Activated CD4-positive, alpha-beta T cell treated with anti-CD3 and anti-CD28 coated beads for 24 hours (primary cell): Measurements from ENCODE around the gene MYH14.

Experiments used
- DNase-seq, 2 donors: peaks; one replicate each; pipeline ENCODE4 v3.0.0-alpha.2; 2020; ENCODE audit warnings: low read depth in 2 of 2

MYH14 gene

GRCh38 chr19:50261446-50261970 lies 58.1 kb downstream of the MYH14 start:
- no peak for DNase-seq

- DNase-seq, result no peak
Observed at GRCh38 chr19:50263176-50263575, 59.8 kb downstream of the MYH14 start.

GRCh38 chr19:50264483-50265186 lies 61.2 kb downstream of the MYH14 start:
- DNase-seq, result no peak

DNA sequence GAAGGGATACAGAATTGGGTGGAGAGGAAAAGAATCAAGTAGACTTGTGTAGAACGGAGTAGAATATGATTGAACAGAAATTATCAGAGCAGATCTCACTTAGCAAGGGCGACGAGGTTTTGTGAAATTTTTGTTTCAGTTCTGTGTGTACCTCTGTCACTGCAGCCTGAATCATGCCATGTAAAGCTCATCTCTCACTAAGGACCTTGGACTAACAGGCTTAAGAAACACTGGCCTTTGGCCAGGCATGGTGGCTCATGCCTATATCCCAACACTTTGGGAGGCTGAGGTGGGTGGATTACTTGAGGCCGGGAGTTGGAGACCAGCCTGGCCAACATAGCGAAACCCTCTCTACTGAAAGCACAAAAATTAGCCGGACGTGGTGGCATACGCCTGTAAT lies 62.6 kb downstream of the MYH14 start:
- no peak for DNase-seq

DNA sequence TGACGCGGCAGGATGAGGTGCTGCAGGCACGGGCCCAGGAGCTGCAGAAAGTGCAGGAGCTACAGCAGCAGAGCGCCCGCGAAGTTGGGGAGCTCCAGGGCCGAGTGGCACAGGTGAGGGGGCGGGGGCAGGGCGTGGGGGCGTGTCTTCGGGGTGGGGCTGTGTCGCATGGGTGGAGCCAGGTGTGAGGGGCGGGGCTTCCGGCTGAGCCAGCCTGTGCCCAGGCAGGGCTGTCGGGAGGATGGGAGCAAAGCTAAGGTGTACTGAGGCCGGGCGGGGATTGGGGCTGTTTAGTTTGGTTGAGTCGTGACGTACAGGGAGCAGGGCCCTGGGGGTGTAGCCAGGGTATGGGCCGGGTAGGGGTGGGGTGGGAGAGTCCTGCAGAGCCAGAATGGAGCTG lies 63.5 kb downstream of the MYH14 start:
- peak in 1 of 2 donors; percentile 39 for DNase-seq

GRCh38 chr19:50268041-50268440 lies 64.6 kb downstream of the MYH14 start:
- no peak for DNase-seq

- DNase-seq, result no peak
Observed at GRCh38 chr19:50268501-50268900, 65.1 kb downstream of the MYH14 start.

- DNase-seq, result no peak
Observed at GRCh38 chr19:50269653-50270052, 66.2 kb downstream of the MYH14 start.

DNA sequence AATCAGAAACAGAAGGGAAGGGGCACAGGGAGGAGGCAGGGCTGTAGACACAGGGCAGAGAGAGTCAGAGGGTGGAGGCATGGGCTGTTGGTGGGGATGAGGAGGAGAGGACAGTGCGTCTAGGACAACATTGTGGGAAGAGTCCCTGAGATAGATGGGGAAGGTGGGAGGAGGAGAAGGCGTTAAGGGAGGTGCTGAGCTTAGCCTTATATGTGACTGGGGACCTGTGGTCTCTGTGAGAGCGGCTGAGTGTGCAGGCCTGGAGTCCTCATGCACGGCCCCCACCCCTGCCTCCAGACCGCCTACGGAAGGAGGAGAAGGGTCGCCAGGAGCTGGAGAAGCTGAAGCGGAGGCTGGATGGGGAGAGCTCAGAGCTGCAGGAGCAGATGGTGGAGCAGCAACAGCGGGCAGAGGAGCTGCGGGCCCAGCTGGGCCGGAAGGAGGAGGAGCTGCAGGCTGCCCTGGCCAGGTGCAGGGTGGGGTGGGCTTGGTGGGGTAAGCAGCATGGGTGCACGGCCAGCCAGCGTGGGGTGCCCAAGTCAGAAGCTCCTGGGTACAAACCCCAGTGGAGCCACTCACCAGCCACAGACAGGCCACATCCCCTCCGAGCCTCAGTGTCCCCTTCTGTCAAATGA lies 69.0 kb downstream of the MYH14 start:
- DNase-seq, result no peak

DNA sequence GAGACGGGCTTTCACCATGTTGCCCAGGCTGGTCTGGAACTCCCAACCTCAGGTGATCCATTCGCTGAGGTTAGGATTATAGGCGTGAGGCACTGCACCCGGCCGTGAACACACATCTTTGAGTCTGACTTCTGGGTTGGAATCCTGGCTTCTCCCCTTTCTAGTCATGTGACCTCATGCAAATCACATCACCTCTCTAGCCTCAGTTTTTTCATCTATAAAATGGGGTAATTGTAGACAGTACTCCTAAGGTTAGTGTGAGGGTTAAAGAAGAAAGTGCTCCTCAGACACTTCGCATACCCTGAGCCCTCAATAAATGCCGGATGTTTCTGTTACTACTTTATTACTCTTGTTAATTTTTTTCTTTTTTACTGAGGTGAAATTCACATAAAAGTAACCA lies 70.4 kb downstream of the MYH14 start:
- DNase-seq, result no peak

GRCh38 chr19:50275577-50276368 lies 72.4 kb downstream of the MYH14 start:
- DNase-seq, result no peak

GRCh38 chr19:50276370-50277063 lies 73.1 kb downstream of the MYH14 start:
- no peak for DNase-seq

DNA sequence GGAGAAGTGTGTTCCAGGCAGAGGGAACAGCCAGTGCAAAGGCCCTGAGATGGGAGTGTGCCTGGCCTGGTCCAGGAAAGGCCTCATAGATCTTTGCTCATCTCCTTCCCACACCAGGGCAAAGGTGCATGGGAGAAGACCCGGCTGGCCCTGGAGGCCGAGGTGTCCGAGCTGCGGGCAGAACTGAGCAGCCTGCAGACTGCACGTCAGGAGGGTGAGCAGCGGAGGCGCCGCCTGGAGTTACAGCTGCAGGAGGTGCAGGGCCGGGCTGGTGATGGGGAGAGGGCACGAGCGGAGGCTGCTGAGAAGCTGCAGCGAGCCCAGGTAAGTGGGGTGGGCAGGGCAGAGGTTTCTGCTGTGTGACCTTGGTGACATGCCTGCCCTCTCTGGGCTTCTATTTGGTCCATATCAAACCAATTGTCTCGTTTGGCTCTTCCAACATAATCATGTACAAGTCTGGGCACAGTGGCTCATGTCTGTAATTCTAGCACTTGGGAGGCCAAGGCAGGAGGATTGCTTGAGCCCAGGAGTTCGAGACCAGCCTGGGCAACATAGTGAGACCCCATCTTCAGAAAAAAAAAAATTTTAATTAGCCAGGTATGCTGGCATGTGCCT lies 74.7 kb downstream of the MYH14 start:
- DNase-seq, result no peak

GRCh38 chr19:50280074-50280473 lies 76.7 kb downstream of the MYH14 start:
- DNase-seq, result no peak

- no peak for DNase-seq
Observed at GRCh38 chr19:50280983-50281382, 77.6 kb downstream of the MYH14 start.

- no peak for DNase-seq
Observed at GRCh38 chr19:50281491-50281890, 78.1 kb downstream of the MYH14 start.

- no peak for DNase-seq
Observed at GRCh38 chr19:50285833-50286232, 82.4 kb downstream of the MYH14 start.

DNA sequence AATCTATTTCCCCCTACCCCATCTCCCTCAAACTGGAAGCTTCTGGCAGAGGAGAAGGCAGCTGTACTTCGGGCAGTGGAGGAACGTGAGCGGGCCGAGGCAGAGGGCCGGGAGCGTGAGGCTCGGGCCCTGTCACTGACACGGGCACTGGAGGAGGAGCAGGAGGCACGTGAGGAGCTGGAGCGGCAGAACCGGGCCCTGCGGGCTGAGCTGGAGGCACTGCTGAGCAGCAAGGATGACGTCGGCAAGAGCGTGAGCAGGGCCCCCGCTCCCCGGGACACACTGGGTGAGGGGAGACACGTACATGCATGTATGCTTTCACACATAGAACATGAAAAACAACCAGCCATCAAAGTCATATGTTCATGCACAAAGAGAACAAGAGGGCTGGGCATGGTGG lies 83.0 kb downstream of the MYH14 start:
- DNase-seq, result no peak

DNA sequence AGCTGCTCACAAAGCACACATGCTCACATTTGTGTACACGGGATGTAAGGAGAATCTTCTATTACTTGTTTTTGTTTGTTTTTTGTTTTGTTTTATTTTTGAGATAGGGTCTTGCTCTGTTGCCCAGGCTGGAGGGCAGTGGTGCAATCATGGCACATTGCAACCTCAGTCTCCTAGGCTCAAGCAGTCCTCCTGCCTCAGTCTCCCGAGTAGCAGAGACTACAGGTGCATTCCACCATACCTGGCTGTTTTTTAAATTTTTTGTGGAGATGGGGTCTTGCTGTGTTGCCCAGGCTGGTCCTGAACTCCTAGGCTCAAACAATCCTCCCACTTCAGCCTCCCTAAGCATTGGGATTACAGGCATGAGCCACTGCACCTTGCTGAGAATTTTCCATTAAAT lies 83.9 kb downstream of the MYH14 start:
- DNase-seq, result no peak

GRCh38 chr19:50288954-50289353 lies 85.5 kb downstream of the MYH14 start:
- no peak for DNase-seq

GRCh38 chr19:50290011-50290410 lies 86.6 kb downstream of the MYH14 start:
- DNase-seq, result no peak

DNA sequence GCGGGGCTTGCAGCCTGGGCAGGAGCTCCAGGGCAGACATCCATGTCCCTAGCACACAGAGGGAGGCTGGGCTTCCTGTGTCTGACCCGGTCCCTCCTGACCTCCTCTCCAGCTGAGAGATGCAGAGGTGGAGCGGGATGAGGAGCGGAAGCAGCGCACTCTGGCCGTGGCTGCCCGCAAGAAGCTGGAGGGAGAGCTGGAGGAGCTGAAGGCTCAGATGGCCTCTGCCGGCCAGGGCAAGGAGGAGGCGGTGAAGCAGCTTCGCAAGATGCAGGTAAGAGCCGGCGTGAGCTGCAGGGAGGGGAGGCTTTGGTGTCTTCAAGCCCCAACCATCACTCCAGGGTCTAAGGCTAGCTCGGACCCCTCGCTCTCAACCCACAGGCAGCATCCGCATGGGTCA lies 87.4 kb downstream of the MYH14 start:
- no peak for DNase-seq
